Retinal pigment epithelial cell (primary cell): ENCODE measurements around the gene RMND5A.
"Not testable (repeated sequence)": the region's sequence is repeated elsewhere in the genome, so short reads cannot be mapped to it uniquely, and the experiment has no call there.

ENCODE experiments used
- DNase-seq: peaks from one replicate; pipeline ENCODE4 v3.0.0-alpha.2; 2010; ENCODE audit warnings: low read depth
- H3K4me3 ChIP-seq: 2 replicates; pipeline ENCODE4 v1.5.1; 2011; ENCODE audit warnings: mild to moderate bottlenecking, low read length, control low read depth, moderate library complexity
- TF ChIP-seq, protein P1 (sequence below): conservative IDR thresholded peaks from 2 replicates; pipeline ENCODE4 v1.5.1; 2011; ENCODE audit warnings: low read depth, low read length, control low read depth, inconsistent platforms

RMND5A gene

DNA sequence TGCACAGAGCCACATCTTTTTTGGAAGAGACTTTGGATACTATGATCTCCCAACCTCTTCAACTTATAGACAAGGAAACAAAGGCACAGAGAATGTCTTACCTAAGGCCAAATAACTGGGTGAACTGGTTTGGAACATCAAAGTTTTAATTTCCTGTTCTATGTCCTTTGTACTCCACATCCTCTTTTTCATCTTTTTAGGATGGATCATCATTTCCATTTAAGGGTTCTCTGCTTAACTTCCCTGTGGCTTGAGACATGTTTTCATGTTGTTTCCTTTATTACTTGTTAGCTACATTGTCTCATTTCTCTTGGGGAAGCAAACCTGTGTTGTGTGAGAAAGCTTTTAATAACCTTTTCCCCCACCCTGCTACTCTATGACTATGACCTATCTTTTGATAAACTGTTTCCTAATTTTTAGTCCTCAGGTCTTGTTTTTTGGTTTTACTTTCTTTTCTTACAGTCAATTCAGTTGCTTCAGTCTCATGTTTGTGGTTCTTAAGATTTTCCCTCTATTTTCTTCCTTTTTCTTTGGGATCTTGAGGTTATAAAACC lies 22.5 kb upstream of the RMND5A start:
- DNase-seq = no peak

DNA sequence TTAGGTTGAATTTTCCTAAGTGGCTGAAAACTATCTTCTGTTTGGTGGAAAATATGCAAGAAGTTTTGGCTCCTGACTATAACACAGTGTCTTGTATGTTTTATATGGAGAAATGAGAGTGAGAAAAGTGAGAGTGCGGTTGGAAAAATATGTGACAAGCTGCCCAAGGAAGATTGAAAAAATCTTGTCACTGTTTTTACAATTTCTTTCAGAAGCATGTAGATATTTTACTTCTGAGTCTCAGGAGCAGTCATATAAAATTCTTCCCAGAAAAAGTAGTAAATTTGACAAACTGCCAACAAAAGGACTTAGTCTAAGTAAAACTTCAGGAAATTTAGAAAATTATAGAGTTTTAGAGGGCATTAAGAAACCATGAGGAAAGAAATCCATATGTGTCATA lies 19.4 kb upstream of the RMND5A start:
- H3K4me3 ChIP-seq = no peak overlapping the region
- TF ChIP-seq, protein P1, sequence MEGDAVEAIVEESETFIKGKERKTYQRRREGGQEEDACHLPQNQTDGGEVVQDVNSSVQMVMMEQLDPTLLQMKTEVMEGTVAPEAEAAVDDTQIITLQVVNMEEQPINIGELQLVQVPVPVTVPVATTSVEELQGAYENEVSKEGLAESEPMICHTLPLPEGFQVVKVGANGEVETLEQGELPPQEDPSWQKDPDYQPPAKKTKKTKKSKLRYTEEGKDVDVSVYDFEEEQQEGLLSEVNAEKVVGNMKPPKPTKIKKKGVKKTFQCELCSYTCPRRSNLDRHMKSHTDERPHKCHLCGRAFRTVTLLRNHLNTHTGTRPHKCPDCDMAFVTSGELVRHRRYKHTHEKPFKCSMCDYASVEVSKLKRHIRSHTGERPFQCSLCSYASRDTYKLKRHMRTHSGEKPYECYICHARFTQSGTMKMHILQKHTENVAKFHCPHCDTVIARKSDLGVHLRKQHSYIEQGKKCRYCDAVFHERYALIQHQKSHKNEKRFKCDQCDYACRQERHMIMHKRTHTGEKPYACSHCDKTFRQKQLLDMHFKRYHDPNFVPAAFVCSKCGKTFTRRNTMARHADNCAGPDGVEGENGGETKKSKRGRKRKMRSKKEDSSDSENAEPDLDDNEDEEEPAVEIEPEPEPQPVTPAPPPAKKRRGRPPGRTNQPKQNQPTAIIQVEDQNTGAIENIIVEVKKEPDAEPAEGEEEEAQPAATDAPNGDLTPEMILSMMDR = no peak
- DNase-seq = peak; percentile 55

More for the DNA sequence above, 22.5 kb upstream of the RMND5A start:
- TF ChIP-seq, protein P1 = no peak
- no peak overlapping the region for H3K4me3 ChIP-seq

DNA sequence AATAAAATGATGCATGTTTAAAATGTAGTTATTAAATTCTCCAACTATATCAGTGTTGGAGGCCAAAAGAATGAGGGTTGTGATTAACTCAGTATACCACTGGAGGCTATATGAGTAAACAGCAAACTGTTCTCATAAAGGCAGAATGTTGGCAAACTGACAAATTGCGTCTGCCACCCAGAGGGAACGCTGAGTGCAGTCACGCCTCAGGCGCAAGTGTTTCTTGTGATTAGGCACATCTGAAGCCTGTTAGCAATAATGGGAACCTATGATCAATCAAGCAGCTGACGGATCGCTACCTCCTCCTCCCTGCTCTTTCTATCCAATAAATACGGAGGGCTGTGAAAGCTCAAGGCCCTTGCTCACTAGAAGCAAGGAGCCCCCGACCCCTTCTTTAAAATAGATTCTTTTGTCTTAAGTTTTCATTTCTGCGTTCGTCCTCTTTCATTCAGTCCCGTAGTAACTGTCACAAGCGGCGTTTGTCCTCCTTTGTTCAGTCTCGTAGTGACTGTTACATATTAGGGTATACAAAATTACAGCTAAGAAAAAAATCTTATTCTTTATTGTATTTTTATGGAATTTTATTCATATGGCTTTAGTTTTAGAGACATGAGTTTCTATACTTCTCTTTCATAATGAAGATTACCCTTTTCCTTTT lies 16.3 kb upstream of the RMND5A start:
- TF ChIP-seq, protein P1 = peak; percentile 6
- DNase-seq = no peak
- no peak overlapping the region for H3K4me3 ChIP-seq

DNA sequence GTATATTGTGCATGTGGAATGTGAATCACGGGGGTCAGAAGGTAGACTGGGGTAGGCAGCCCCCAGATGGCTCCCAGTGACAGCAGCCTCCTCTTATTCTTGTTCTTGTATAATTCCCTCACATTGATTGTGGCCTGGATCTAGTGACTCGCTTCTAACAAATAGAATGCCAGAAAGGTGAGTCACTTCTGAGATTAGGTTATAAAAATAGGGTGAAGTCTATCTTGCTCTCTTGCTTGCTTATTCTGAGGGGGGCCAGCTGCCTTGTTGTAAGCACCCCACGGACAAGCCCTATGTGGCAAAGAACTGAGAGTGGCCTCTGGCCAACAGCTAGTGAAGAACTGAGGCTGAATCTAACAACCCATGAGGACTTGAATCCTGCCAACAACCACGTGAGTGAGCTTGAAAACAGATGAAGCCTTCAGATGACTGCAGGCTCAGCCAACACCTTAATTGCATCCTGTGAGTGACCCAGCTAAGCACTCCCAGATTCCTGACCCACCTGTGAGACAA lies 15.6 kb upstream of the RMND5A start:
- no peak overlapping the region for H3K4me3 ChIP-seq
- TF ChIP-seq, protein P1 = no peak
- DNase-seq = peak; percentile 96

DNA sequence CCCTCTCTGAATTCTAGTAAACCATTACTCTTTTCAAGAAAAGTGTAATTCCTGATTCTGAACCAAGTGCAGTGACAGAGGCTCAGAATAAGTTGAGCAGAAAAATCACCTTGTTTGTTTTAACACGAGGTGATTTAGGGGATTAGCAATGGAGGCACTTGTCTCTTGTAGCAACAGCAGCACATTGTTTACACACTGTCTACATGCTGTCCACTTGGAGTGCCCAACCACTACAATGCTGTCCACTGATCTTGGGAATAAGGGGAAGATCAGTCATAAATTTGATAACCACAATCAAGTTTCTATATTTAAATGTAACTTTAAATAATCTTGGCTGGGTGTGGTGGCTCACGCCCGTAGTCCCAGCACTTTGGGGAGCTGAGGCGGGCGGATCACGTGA lies 13.9 kb upstream of the RMND5A start:
- no peak overlapping the region for H3K4me3 ChIP-seq
- TF ChIP-seq, protein P1 = no peak
- DNase-seq = no peak

DNA sequence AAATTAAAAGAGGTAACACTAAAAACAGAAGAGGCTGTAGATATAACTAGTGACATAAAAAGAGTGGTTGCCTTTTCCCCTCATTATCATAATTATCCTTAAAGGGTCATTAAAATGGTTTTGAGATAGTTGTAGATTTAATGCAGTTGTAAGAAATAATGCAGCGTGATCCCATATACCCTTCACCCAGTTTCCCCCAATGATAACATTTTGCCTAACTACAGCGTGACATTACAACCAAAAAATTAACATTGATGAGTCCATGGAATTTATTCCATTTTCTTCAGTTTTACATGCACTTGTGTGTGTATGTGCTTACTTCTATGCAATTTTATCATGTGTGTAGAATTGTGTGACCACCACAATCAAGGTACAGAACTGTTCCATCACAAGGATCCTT lies 13.2 kb upstream of the RMND5A start:
- TF ChIP-seq, protein P1 = no peak
- DNase-seq = no peak
- H3K4me3 ChIP-seq = no peak overlapping the region

DNA sequence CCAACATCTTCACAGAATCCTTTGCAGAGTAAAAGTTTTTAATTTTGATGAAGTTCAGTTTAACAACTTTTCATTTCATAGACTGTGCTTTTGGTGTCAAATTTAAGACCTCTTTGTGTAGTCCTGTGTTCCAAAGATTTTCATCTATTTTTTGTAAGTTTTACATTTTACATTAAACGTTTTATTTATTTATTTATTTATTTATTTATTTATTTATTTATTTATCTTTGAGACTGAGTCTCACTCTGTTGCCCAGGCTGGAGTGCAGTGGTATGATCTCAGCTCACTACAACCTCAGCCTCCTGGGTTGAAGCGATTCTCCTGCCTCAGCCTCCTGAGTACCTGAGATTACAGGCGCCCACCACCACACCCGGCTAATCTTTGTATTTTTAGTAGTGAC lies 12.0 kb upstream of the RMND5A start:
- DNase-seq, H3K4me3 ChIP-seq: not testable (repeated sequence)

DNA sequence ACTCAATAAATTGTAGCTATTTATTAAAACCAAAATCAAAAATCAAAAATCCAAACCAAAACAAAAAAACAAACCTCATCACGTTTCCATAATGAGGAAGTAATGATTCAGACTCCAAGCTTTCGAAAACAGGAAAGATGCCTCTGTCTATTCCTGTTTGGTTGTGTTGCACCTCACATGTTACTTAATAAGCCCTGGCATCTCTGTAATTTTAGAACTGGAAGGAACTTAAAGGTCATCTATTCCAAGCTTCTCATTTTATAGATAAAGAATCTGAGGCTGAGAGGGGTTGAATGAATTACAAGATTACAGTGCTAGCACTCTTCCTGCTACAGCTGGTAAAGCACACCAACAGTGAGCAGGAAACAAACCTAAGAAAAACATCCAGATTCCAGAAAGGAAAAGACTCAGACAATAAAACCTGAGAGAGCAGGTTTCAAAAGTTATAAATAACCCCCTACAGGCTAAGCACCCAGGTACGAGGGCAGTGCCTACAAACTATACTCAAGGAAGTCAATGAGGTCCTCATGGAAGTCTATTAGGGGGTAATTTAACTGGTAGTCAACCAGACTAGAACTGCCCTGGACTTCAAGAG lies 5.4 kb upstream of the RMND5A start:
- DNase-seq, H3K4me3 ChIP-seq: not testable (repeated sequence)

DNA sequence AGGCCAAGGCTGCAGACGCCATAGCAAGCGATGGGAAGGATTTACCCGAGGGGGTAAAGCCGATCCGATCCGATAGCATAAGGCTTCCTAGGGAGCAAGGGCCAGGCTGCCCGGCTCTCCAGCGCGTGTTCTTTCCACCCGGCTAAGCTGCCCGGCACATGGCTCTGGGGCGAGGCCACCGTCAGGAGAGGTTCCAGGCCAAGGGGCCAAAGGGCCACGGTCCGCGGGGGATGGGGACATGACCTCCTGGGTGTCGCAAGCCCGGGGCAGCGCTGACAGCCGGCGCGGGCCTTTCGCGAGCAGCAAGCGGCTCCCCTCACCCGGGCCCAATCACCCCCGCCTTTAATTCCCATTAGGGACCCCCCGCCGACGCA lies 841 bp upstream of the RMND5A start:
- DNase-seq = not testable (repeated sequence)
- H3K4me3 ChIP-seq = peak overlapping the region; percentile 46

DNA sequence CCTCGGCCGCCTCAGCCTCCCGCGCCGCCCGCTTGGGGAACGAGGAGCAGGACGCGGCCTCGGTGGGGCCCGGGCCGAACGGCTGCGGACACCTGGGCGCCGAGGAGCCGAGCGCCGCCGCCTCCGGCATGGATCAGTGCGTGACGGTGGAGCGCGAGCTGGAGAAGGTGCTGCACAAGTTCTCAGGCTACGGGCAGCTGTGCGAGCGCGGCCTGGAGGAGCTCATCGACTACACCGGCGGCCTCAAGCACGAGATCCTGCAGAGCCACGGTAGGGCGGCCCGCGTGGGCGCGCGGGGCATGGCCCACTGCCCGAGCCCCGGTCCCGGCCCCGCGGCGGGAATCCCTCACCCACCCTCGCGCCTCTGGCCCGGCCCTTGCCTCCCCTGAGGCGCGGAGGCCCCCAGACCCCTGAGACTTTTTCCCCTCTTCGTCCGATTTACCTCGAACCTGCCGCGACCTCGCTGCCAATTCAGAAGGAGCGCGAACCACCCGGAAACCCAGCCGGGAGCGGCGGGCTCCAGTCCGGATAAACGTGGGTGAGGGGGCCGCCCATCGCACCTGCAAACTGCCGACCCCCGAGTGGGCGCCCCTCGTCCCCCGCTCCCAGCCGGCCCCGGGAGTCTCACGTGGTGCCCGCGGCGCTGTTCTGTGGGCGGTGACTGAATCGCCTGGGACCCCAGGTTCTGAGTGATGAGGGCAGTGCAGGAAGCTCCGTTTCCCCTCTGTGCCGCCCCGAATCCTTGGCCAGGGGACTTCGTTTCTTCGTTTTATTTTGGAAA lies 639 bp downstream of the RMND5A start:
- H3K4me3 ChIP-seq = peak overlapping the region; percentile 61
- not testable (repeated sequence) for DNase-seq

DNA sequence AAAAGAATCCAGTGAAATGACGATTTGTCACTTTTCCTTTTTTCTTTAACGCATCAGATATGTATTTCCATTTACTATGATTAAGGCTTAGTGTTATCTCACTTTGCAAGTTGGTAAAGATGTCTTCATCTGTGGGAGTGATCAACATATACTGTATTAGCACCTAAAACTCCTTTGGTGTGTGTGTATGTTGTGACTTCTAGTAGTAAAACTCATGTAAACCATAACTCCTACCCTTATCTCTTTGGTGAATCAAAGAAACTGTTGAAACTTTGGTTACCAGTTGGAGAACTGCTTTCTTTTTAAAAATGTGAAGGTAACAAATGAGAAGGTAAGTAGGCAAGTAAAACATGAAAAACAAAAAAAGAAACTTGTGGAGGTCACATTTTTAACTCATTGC lies 5.6 kb downstream of the RMND5A start:
- not testable (repeated sequence) for H3K4me3 ChIP-seq, DNase-seq
